ENCODE measurements around the gene PTDSS2. TPM values are rescaled to one million over a fixed set of nuclear protein-coding genes. Genes with fewer than 3 reads are reported as not detected.

PTDSS2 gene
- total and polyA plus RNA-seq, 2 donors (not counting 1 experiment from before 2014, with no cell fraction given): 22.1 to 29.0 TPM

DNA sequence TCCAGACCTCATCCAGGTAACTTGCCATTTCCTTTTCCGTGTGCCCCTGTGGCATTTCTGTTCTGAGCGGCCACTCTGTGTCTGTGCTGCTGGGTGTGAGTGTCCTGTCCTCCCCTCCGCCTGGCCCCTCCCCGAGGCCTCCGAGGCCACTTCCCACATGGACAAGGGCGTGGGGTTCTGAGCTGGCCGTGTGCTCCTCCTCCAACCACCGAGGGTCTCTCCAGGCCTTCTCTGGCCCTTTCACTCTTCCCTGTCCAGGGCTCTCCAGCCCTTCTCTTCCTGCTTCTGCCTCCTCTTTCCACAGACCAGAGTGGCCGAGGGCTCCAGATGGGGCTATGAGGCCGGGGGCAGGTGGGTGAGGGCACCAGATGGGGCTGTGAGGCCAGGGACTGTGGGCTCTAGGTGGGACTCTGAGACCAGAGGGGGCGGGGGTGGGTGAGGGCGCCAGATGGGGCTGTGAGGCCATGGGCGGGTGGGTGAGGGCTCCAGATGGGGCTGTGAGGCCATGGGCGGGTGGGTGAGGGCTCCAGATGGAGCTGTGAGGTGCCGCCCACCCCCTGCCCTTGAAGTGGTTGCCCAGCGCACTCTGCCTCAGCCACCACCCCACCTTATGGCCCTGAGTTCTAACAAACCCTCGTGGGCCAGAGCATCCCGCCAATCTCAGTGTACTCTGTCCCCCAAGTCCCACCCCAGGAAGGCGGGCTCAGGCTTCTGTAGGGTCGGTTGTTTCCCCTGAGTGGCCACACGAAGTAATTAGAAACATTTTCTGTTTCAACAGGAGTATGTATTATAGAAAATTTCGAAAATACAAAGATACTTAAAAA lies 24.1 kb downstream of the PTDSS2 start:
- Mint-ChIP-seq H3K4me3 (no peak overlapping the region), H3K27ac (no peak overlapping the region), H3K9me3 (ENCODE audit: insufficient read depth) (no peaks in the 10 kb centered on the region), H3K4me1 (no peaks in the 10 kb centered on the region), H3K27me3 (no peaks in the 10 kb centered on the region)
- no peaks in the 10 kb centered on the region for H3K4me1 ChIP-seq (ENCODE audit: control insufficient read depth in 2 of 2, insufficient read depth in 2 of 2, low read length in 2 of 2)
- 96% methylated on average over 11 of the region's 22 CpGs for WGBS (ENCODE audit: insufficient coverage)
- no peak overlapping the region for H3K4me3 ChIP-seq (ENCODE audit: control extremely low read depth in 1 of 5, extremely low read depth in 1 of 5, insufficient read depth in 1 of 5, low read depth in 2 of 5, low read length in 4 of 5)
- H3K9ac ChIP-seq (ENCODE audit: low read length): no peak overlapping the region
- peaks cover 0 to 2% (median 0%) of the 10 kb centered on the region in 3 donors for H3K9me3 ChIP-seq (ENCODE audit: control extremely low read depth in 1 of 3, control insufficient read depth in 2 of 3, insufficient read depth in 1 of 3, low read length in 2 of 3)
- peaks cover 24% of the 10 kb centered on the region for H3K79me2 ChIP-seq (ENCODE audit: control insufficient read depth, insufficient read depth, low read length)
- POLR2A ChIA-PET: no interaction called here
- no peaks in the 10 kb centered on the region for H3K36me3 ChIP-seq (replicated peaks in 1 of 2; ENCODE audit: control extremely low read depth in 1 of 2, control insufficient read depth in 1 of 2, extremely low read depth in 1 of 2, insufficient read depth in 2 of 2, low read length in 1 of 2)
- ATAC-seq (ENCODE audit: low read depth): no peak
- CTCF ChIA-PET: no interaction called here
- H4K20me1 ChIP-seq (ENCODE audit: control insufficient read depth, insufficient read depth, low read length, poor library complexity, severe bottlenecking): no peaks in the 10 kb centered on the region
- H3K27me3 ChIP-seq (replicated peaks in 1 of 4; ENCODE audit: control extremely low read depth in 1 of 4, control insufficient read depth in 3 of 4, insufficient read depth in 4 of 4, low read length in 3 of 4): no peaks in the 10 kb centered on the region
- DNase-seq: no peak
- H3K27ac ChIP-seq (ENCODE audit: low read length in 2 of 2): no peak overlapping the region
- no peak overlapping the region for H2AFZ ChIP-seq (ENCODE audit: insufficient read depth, low read depth, low read length, poor library complexity, severe bottlenecking)
- TF ChIP-seq EZH2 (IDR thresholded peaks at IDR 0.05; ENCODE audit: borderline replicate concordance, insufficient read depth, low read depth, low read length, poor library complexity, severe bottlenecking): no peak
- TF ChIP-seq, protein P1, sequence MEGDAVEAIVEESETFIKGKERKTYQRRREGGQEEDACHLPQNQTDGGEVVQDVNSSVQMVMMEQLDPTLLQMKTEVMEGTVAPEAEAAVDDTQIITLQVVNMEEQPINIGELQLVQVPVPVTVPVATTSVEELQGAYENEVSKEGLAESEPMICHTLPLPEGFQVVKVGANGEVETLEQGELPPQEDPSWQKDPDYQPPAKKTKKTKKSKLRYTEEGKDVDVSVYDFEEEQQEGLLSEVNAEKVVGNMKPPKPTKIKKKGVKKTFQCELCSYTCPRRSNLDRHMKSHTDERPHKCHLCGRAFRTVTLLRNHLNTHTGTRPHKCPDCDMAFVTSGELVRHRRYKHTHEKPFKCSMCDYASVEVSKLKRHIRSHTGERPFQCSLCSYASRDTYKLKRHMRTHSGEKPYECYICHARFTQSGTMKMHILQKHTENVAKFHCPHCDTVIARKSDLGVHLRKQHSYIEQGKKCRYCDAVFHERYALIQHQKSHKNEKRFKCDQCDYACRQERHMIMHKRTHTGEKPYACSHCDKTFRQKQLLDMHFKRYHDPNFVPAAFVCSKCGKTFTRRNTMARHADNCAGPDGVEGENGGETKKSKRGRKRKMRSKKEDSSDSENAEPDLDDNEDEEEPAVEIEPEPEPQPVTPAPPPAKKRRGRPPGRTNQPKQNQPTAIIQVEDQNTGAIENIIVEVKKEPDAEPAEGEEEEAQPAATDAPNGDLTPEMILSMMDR (IDR thresholded peaks at IDR 0.05): no peak
- intact Hi-C loops (cut with micrococcal nuclease): no loop called here
- H3K4me2 ChIP-seq (replicated peaks; ENCODE audit: low read depth, low read length, poor library complexity, severe bottlenecking): no peak overlapping the region

DNA sequence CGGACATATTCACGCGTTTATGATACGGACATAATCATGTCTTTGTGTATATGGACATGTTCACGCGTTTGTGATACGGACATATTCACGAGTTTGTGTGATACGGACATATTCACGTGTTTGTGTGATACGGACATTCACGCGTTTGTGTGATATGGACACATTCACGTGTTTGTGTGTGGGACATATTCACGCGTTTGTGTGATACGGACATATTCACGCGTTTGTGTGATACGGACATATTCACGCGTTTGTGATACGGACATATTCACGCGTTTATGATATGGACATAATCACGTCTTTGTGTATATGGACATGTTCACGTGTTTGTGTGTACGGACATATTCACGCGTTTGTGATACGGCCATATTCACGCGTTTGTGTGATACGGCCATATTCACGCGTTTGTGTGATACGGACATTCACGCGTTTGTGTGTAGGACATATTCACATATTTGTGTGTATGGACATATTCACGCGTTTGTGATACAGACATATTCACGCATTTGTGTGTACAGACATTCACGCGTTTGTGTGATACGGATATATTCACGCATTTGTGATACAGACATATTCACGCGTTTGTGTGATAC lies 24.9 kb downstream of the PTDSS2 start:
- Histone ChIP-seq H3K9ac (ENCODE audit: low read length) (no peak overlapping the region), H3K27me3 (replicated peaks in 1 of 4; ENCODE audit: control extremely low read depth in 1 of 4, control insufficient read depth in 3 of 4, insufficient read depth in 4 of 4, low read length in 3 of 4) (no peaks in the 10 kb centered on the region), H3K27ac (ENCODE audit: low read length in 2 of 2) (no peak overlapping the region), H3K36me3 (replicated peaks in 1 of 2; ENCODE audit: control extremely low read depth in 1 of 2, control insufficient read depth in 1 of 2, extremely low read depth in 1 of 2, insufficient read depth in 2 of 2, low read length in 1 of 2) (no peaks in the 10 kb centered on the region), H2AFZ (ENCODE audit: insufficient read depth, low read depth, low read length, poor library complexity, severe bottlenecking) (no peak overlapping the region), H3K4me1 (ENCODE audit: control insufficient read depth in 2 of 2, insufficient read depth in 2 of 2, low read length in 2 of 2) (no peaks in the 10 kb centered on the region), H3K4me2 (replicated peaks; ENCODE audit: low read depth, low read length, poor library complexity, severe bottlenecking) (no peak overlapping the region), H3K4me3 (ENCODE audit: control extremely low read depth in 1 of 5, extremely low read depth in 1 of 5, insufficient read depth in 1 of 5, low read depth in 2 of 5, low read length in 4 of 5) (no peak overlapping the region), H4K20me1 (ENCODE audit: control insufficient read depth, insufficient read depth, low read length, poor library complexity, severe bottlenecking) (no peaks in the 10 kb centered on the region), H3K9me3 (ENCODE audit: control extremely low read depth in 1 of 3, control insufficient read depth in 2 of 3, insufficient read depth in 1 of 3, low read length in 2 of 3) (peaks cover 0 to 2% (median 0%) of the 10 kb centered on the region in 3 donors), H3K79me2 (ENCODE audit: control insufficient read depth, insufficient read depth, low read length) (peaks cover 24% of the 10 kb centered on the region)
- intact Hi-C loops (cut with micrococcal nuclease): no loop called here
- Mint-ChIP-seq H3K4me3 (no peak overlapping the region), H3K9me3 (ENCODE audit: insufficient read depth) (no peaks in the 10 kb centered on the region), H3K27me3 (no peaks in the 10 kb centered on the region), H3K4me1 (no peaks in the 10 kb centered on the region), H3K27ac (no peak overlapping the region)
- no peak for DNase-seq
- TF ChIP-seq, protein P1 (IDR thresholded peaks at IDR 0.05): no peak
- TF ChIP-seq EZH2 (IDR thresholded peaks at IDR 0.05; ENCODE audit: borderline replicate concordance, insufficient read depth, low read depth, low read length, poor library complexity, severe bottlenecking): no peak
- CTCF ChIA-PET: no interaction called here
- ATAC-seq (ENCODE audit: low read depth): no peak
- 95% methylated on average over 48 of the region's 48 CpGs for WGBS (ENCODE audit: insufficient coverage)
- POLR2A ChIA-PET: no interaction called here

Measured in B cell (primary cell).